HG02588 (cell line): ENCODE results near the gene IFT20.

Experiments used
- ATAC-seq: cut with Tn5 transposase; IDR thresholded peaks from one replicate; pipeline ENCODE4 v1.9.1; 2021; ENCODE audit warnings: mild to moderate bottlenecking, moderate library complexity; ENCODE audit not compliant: unreplicated experiment

Gene IFT20

GRCh38 chr17:28338056-28338768 lies 2.9 kb upstream of the IFT20 start:
- ATAC-seq, result no peak

- ATAC-seq, result no peak
These were observed 943 bp upstream of the IFT20 start for GRCh38 chr17:28335959-28336871.

GRCh38 chr17:28334666-28335200 lies 539 bp downstream of the IFT20 start:
- no peak for ATAC-seq

- no peak for ATAC-seq
These were observed 1.1 kb downstream of the IFT20 start for GRCh38 chr17:28334171-28334570.

GRCh38 chr17:28333083-28333746 lies 2.1 kb downstream of the IFT20 start:
- ATAC-seq, result no peak

- no peak for ATAC-seq
These were observed 3.3 kb downstream of the IFT20 start for GRCh38 chr17:28331891-28332420.

GRCh38 chr17:28330671-28331070 lies 4.6 kb downstream of the IFT20 start:
- no peak for ATAC-seq

- ATAC-seq, result no peak
These were observed 6.9 kb downstream of the IFT20 start for GRCh38 chr17:28328325-28328724.

GRCh38 chr17:28327709-28328108 lies 7.6 kb downstream of the IFT20 start:
- ATAC-seq, result no peak

- ATAC-seq, result peak; percentile 65
These were observed 8.2 kb downstream of the IFT20 start for GRCh38 chr17:28327031-28327607.

- ATAC-seq, result no peak
These were observed 9.2 kb downstream of the IFT20 start for GRCh38 chr17:28326114-28326513.

- no peak for ATAC-seq
These were observed 10.1 kb downstream of the IFT20 start for GRCh38 chr17:28325211-28325610.

- no peak for ATAC-seq
These were observed 10.5 kb downstream of the IFT20 start for GRCh38 chr17:28324781-28325180.

- ATAC-seq, result no peak
These were observed 11.0 kb downstream of the IFT20 start for GRCh38 chr17:28324267-28324745.

- no peak for ATAC-seq
These were observed 14.8 kb downstream of the IFT20 start for GRCh38 chr17:28320215-28321061.

GRCh38 chr17:28319598-28319935 lies 15.7 kb downstream of the IFT20 start:
- no peak for ATAC-seq

- peak; percentile 96 for ATAC-seq
These were observed 16.3 kb downstream of the IFT20 start, which contains the start of gene TMEM97 for GRCh38 chr17:28318759-28319597. Gene TMEM97, plus strand, starts transcription at chr17:28319200. Its CDS starts 40 bp downstream, at chr17:28319240.

- no peak for ATAC-seq
These were observed 17.1 kb downstream of the IFT20 start for GRCh38 chr17:28317966-28318758.
